ENCODE data around the gene PGLYRP2. TPM values are rescaled to one million over a fixed set of nuclear protein-coding genes. Genes with fewer than 3 reads are reported as not detected.

PGLYRP2 gene
- total RNA-seq, 6 donors from 2014 or later, result not detected

- Histone ChIP-seq H3K9me3 (no peaks in the 10 kb centered on the region), H3K27me3 (no peaks in the 10 kb centered on the region), H3K36me3 (peaks cover 0 to 13% (median 2%) of the 10 kb centered on the region in 4 donors), H3K27ac (no peak overlapping the region), H3K4me3 (no peak overlapping the region), H3K4me1 (no peaks in the 10 kb centered on the region)
- no peak for DNase-seq
- WGBS, 2 donors, result 91 to 96% methylated on average over 14 to 35 of the region's 38 CpGs
- ATAC-seq (ENCODE audit: low FRiP score in 2 of 2), result no peak
- TF ChIP-seq EP300 (IDR thresholded peaks at IDR 0.05), result no peak
- no peak for TF ChIP-seq POLR2A (IDR thresholded peaks at IDR 0.05)
Measured at GRCh38 chr19:15439821-15440641, 39.3 kb downstream of the PGLYRP2 start.

GRCh38 chr19:15439078-15439799, 40.1 kb downstream of the PGLYRP2 start:
- Histone ChIP-seq H3K27me3 (no peaks in the 10 kb centered on the region), H3K4me1 (no peaks in the 10 kb centered on the region), H3K27ac (no peak overlapping the region), H3K36me3 (peaks cover 0 to 9% (median 2%) of the 10 kb centered on the region in 4 donors), H3K4me3 (no peak overlapping the region), H3K9me3 (no peaks in the 10 kb centered on the region)
- ATAC-seq (ENCODE audit: low FRiP score in 2 of 2), result no peak
- WGBS, 2 donors, result 85 to 92% methylated on average over 9 to 16 of the region's 25 CpGs
- DNase-seq, result no peak
- TF ChIP-seq CTCF (IDR thresholded peaks at IDR 0.05) (no peak), POLR2AphosphoS5 (IDR thresholded peaks at IDR 0.05) (no peak), EP300 (IDR thresholded peaks at IDR 0.05) (no peak), POLR2A (IDR thresholded peaks at IDR 0.05) (no peak)

GRCh38 chr19:15438577-15438976, 40.7 kb downstream of the PGLYRP2 start:
- Histone ChIP-seq H3K4me1 (peaks cover 0 to 3% (median 2%) of the 10 kb centered on the region in 4 donors), H3K27me3 (no peaks in the 10 kb centered on the region), H3K27ac (no peak overlapping the region), H3K36me3 (peaks cover 0 to 9% (median 2%) of the 10 kb centered on the region in 4 donors), H3K4me3 (no peak overlapping the region), H3K9me3 (no peaks in the 10 kb centered on the region)
- peak in 1 of 2 donors; percentile 81 for DNase-seq
- WGBS, 2 donors, result 91 to 94% methylated on average over 15 to 26 of the region's 27 CpGs
- TF ChIP-seq CTCF (IDR thresholded peaks at IDR 0.05) (no peak), POLR2AphosphoS5 (IDR thresholded peaks at IDR 0.05) (no peak), POLR2A (IDR thresholded peaks at IDR 0.05) (no peak), EP300 (IDR thresholded peaks at IDR 0.05) (no peak)
- no peak for ATAC-seq (ENCODE audit: low FRiP score in 2 of 2)

- no peak for DNase-seq
- 61 to 89% methylated on average over 2 of the region's 2 CpGs for WGBS, 2 donors
- no peak overlapping the region for H3K27ac ChIP-seq
Measured at GRCh38 chr19:15438124-15438496, 41.2 kb downstream of the PGLYRP2 start.

More at GRCh38 chr19:15438124-15438496, 41.2 kb downstream of the PGLYRP2 start:
- ATAC-seq (ENCODE audit: low FRiP score in 2 of 2), result no peak
- H3K36me3 ChIP-seq, result peaks cover 0 to 9% (median 2%) of the 10 kb centered on the region in 4 donors
- H3K27me3 ChIP-seq, result no peaks in the 10 kb centered on the region
- no peaks in the 10 kb centered on the region for H3K9me3 ChIP-seq
- H3K4me3 ChIP-seq, result no peak overlapping the region
- H3K4me1 ChIP-seq, result peaks cover 0 to 8% (median 7%) of the 10 kb centered on the region in 4 donors
- TF ChIP-seq POLR2A (IDR thresholded peaks at IDR 0.05), result no peak
- TF ChIP-seq CTCF (IDR thresholded peaks at IDR 0.05), result no peak
- no peak for TF ChIP-seq EP300 (IDR thresholded peaks at IDR 0.05)
- TF ChIP-seq POLR2AphosphoS5 (IDR thresholded peaks at IDR 0.05), result no peak

Data from upper lobe of left lung (tissue), 6 donors.